Stimulated activated CD4-positive, alpha-beta T cell treated with anti-CD3 and anti-CD28 coated beads, TNF-alpha, amount 100 ng/mL, for 24 hours (primary cell): Measurements from ENCODE around the gene DDX21.

Experiments
- DNase-seq, 3 experiments: peaks; one replicate each; pipeline ENCODE4 v3.0.0-alpha.2; 2020; ENCODE audit warnings: low read depth in 3 of 3

Gene DDX21

GRCh38 chr10:68988530-68989316 lies 32.8 kb downstream of the DDX21 start, which contains the start of gene KIFBP:
KIFBP (plus strand) TSS chr10:68988803; CDS start chr10:68988833, 30 bp downstream.
- peak; percentile 69 to 84 (median 77) for DNase-seq

- no peak for DNase-seq
Observed at GRCh38 chr10:68989317-68989990, 33.5 kb downstream of the DDX21 start.

- no peak for DNase-seq
Observed at GRCh38 chr10:68992636-68993440, 36.9 kb downstream of the DDX21 start.

- DNase-seq, result no peak
Observed at GRCh38 chr10:68997211-68997610, 41.2 kb downstream of the DDX21 start.

GRCh38 chr10:69004821-69005220 lies 48.9 kb downstream of the DDX21 start:
- no peak for DNase-seq

- no peak for DNase-seq
Observed at GRCh38 chr10:69005704-69006485, 49.9 kb downstream of the DDX21 start.

GRCh38 chr10:69007260-69007659 lies 51.3 kb downstream of the DDX21 start:
- DNase-seq, result no peak

- DNase-seq, result no peak
Observed at GRCh38 chr10:69009360-69009759, 53.4 kb downstream of the DDX21 start.

- no peak for DNase-seq
Observed at GRCh38 chr10:69010151-69010640, 54.2 kb downstream of the DDX21 start.

- DNase-seq, result peak in 1 of 3 experiments; percentile 4
Observed at GRCh38 chr10:69012778-69013177, 56.8 kb downstream of the DDX21 start.

GRCh38 chr10:69014171-69014570 lies 58.2 kb downstream of the DDX21 start:
- DNase-seq, result no peak

GRCh38 chr10:69018613-69019012 lies 62.6 kb downstream of the DDX21 start:
- no peak for DNase-seq

GRCh38 chr10:69022611-69023010 lies 66.6 kb downstream of the DDX21 start:
- no peak for DNase-seq

GRCh38 chr10:69025370-69025896 lies 69.5 kb downstream of the DDX21 start:
- no peak for DNase-seq

GRCh38 chr10:69033256-69033655 lies 77.3 kb downstream of the DDX21 start:
- DNase-seq, result no peak
